HEK293 (cell line): ENCODE measurements around the gene CSNK2A1.
"Not testable (repeated sequence)": the region's sequence is repeated elsewhere in the genome, so short reads cannot be mapped to it uniquely, and the experiment has no call there.

Experiments
- CTCF ChIA-PET: fragments of 350-600 bp; formaldehyde crosslinking; extraction: SDS; loops from one replicate; lab custom pipeline; 2021; ENCODE audit warnings: antibody characterized with exemption; lab: Yijun Ruan, JAX
- POLR2A ChIA-PET: fragments of 300-600 bp; formaldehyde crosslinking; extraction: SDS; loops from one replicate; lab custom pipeline; 2020; ENCODE audit warnings: antibody characterized with exemption, inconsistent platforms; lab: Yijun Ruan, JAX
- H3K27ac ChIP-seq: fragments of 200-500 bp; sonication (Bioruptor generic); 2 replicates; pipeline ENCODE4 v1.5.1; 2014; ENCODE audit warnings: low read depth, low read length, control low read depth, inconsistent platforms; ENCODE audit errors: extremely low read depth
- H3K36me3 ChIP-seq, 2 experiments: fragments of 200-500 bp in 1 of 2; sonication (Bioruptor generic) in 1 of 2; 1 replicate in 1 of 2; 2 replicates in 1 of 2; pipeline ENCODE4 v1.5.1; 2014 to 2017; ENCODE audit warnings: inconsistent platforms in 2 of 2, low read length in 2 of 2; ENCODE audit not compliant: control insufficient read depth in 2 of 2, insufficient read depth in 1 of 2
- H3K4me1 ChIP-seq: fragments of 200-500 bp; sonication (Bioruptor generic); 2 replicates; pipeline ENCODE4 v1.5.1; 2014; ENCODE audit warnings: mild to moderate bottlenecking, low read length, inconsistent platforms; ENCODE audit not compliant: control insufficient read depth, insufficient read depth
- H3K4me3 ChIP-seq: 2 replicates; pipeline ENCODE4 v1.5.1; 2011; ENCODE audit warnings: low read depth, mild to moderate bottlenecking, control low read depth, low read length, moderate library complexity
- H3K9me3 ChIP-seq: fragments of 200-500 bp; sonication (Bioruptor generic); 2 replicates; pipeline ENCODE4 v1.5.1; 2014; ENCODE audit warnings: low read depth, low read length, inconsistent platforms; ENCODE audit not compliant: control insufficient read depth, insufficient read depth
- GFI1B ChIP-seq: fragments of 450-650 bp; formaldehyde crosslinking; IDR thresholded peaks from 2 replicates; pipeline ENCODE4 v1.5.1; 2016; ENCODE audit warnings: missing biosample characterization, missing genetic modification characterization
- IKZF3 ChIP-seq: fragments of 450-650 bp; IDR thresholded peaks from 2 replicates; pipeline ENCODE4 v1.5.0; 2018; ENCODE audit warnings: missing biosample characterization, mild to moderate bottlenecking, missing genetic modification characterization, moderate library complexity
- KLF16 ChIP-seq: fragments of 450-650 bp; formaldehyde crosslinking; IDR thresholded peaks from 2 replicates; pipeline ENCODE4 v1.5.1; 2017; ENCODE audit warnings: missing biosample characterization, missing genetic modification characterization
- PRDM6 ChIP-seq: fragments of 450-650 bp; formaldehyde crosslinking; IDR thresholded peaks from 2 replicates; pipeline ENCODE4 v1.5.1; 2017; ENCODE audit warnings: missing biosample characterization, missing genetic modification characterization
- ZBTB10 ChIP-seq: fragments of 450-650 bp; formaldehyde crosslinking; IDR thresholded peaks from 2 replicates; pipeline ENCODE4 v1.5.1; 2016; ENCODE audit warnings: missing biosample characterization, missing genetic modification characterization
- ZFHX2 ChIP-seq: fragments of 450-650 bp; formaldehyde crosslinking; conservative IDR thresholded peaks from 2 replicates; pipeline ENCODE4 v1.5.1; 2016; ENCODE audit warnings: missing biosample characterization, missing genetic modification characterization
- ZNF214 ChIP-seq: fragments of 450-650 bp; formaldehyde crosslinking; IDR thresholded peaks from 2 replicates; pipeline ENCODE4 v1.5.1; 2017; ENCODE audit warnings: missing biosample characterization, mild to moderate bottlenecking, missing genetic modification characterization, borderline replicate concordance
- ZNF223 ChIP-seq: fragments of 450-650 bp; formaldehyde crosslinking; IDR thresholded peaks from 2 replicates; pipeline ENCODE4 v1.5.1; 2016; ENCODE audit warnings: missing biosample characterization, missing genetic modification characterization
- ZNF416 ChIP-seq: fragments of 450-650 bp; formaldehyde crosslinking; IDR thresholded peaks from 2 replicates; pipeline ENCODE4 v1.5.1; 2016; ENCODE audit warnings: missing biosample characterization, missing genetic modification characterization
- ZNF514 ChIP-seq: fragments of 450-650 bp; formaldehyde crosslinking; IDR thresholded peaks from 2 replicates; pipeline ENCODE4 v1.5.1; 2016; ENCODE audit warnings: missing biosample characterization, missing genetic modification characterization
- ZNF623 ChIP-seq: fragments of 450-650 bp; formaldehyde crosslinking; IDR thresholded peaks from 2 replicates; pipeline ENCODE4 v1.5.1; 2016; ENCODE audit warnings: missing biosample characterization, missing genetic modification characterization
- ZNF645 ChIP-seq: fragments of 450-650 bp; formaldehyde crosslinking; IDR thresholded peaks from 2 replicates; pipeline ENCODE4; 2016; ENCODE audit warnings: missing biosample characterization, missing genetic modification characterization
- ZNF654 ChIP-seq: fragments of 450-650 bp; formaldehyde crosslinking; IDR thresholded peaks from 2 replicates; pipeline ENCODE4 v1.5.1; 2016; ENCODE audit warnings: low read depth, missing biosample characterization, missing genetic modification characterization
- ZNF777 ChIP-seq: fragments of 450-650 bp; formaldehyde crosslinking; IDR thresholded peaks from 2 replicates; pipeline ENCODE4 v1.5.1; 2017; ENCODE audit warnings: missing biosample characterization, missing genetic modification characterization, borderline replicate concordance
- ZNF791 ChIP-seq: fragments of 450-650 bp; formaldehyde crosslinking; IDR thresholded peaks from 2 replicates; pipeline ENCODE4 v1.5.1; 2016; ENCODE audit warnings: missing biosample characterization, missing genetic modification characterization
- TF ChIP-seq, protein P1 (sequence below): fragments of 450-650 bp; formaldehyde crosslinking; IDR thresholded peaks from 2 replicates; pipeline ENCODE4 v1.5.1; 2016; ENCODE audit warnings: missing biosample characterization, missing genetic modification characterization
- TF ChIP-seq, protein P2 (sequence below): fragments of 450-650 bp; formaldehyde crosslinking; IDR thresholded peaks from 2 replicates; pipeline ENCODE4 v1.5.1; 2016; ENCODE audit warnings: missing biosample characterization, missing genetic modification characterization

CSNK2A1 gene

DNA sequence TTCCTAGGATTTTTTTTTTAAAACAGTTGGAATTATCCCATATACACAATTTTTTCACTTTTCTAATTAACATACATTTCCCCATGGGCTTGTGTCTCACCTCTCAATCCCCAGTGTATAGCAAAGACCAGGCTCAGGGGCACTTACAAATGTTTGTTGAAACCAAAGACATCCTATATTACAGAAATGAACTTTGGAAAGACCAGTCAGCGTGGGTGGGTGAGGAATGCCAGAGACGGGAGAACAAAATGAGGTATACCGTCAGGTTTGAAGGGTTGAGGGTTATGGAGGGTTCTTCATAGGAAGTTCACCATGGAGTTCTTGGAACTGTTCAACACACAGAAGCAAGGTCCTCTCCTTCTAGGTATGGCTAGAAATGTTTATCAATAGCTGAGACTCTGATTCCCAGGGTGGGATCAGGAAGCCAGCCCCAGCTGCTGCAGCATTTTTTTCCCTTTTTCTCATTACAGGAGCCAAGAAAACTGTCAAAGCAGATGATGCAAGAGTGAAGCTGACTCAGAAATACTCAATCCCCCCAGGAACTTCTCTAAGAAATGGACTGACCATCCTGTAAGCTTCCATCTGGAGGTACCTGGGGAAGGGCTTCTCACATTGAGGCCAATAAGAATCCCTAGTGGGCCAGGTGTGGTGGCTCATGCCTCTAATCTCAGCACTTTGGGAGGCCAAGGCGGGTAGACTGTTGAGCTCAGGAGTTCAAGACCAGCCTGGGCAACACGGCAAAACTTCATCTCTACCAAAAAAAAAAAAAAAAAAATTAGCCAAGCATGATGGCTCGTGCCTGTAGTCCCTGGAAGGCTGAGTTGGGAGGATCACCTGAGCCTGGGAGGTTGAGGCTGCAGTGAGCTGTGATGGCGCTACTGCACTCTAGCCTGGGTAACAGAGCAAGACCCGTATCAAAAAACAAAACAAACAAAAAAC is 65.3 kb downstream of the CSNK2A1 start:
- TF ChIP-seq ZNF654 (tag by site-specific recombination) (no peak), IKZF3 (tag by site-specific recombination) (no peak), KLF16 (tag by site-specific recombination) (no peak), ZNF514 (no peak), ZNF791 (tag by site-specific recombination) (no peak), GFI1B (tag by site-specific recombination) (no peak), PRDM6 (tag by site-specific recombination) (no peak), ZNF223 (tag by site-specific recombination) (no peak), ZNF645 (tag by site-specific recombination) (no peak), ZNF214 (tag by site-specific recombination) (no peak), ZFHX2 (no peak), ZNF777 (tag by site-specific recombination) (no peak), ZNF623 (tag by site-specific recombination) (no peak), ZNF416 (no peak), ZBTB10 (tag by site-specific recombination) (no peak)
- TF ChIP-seq, protein P1, sequence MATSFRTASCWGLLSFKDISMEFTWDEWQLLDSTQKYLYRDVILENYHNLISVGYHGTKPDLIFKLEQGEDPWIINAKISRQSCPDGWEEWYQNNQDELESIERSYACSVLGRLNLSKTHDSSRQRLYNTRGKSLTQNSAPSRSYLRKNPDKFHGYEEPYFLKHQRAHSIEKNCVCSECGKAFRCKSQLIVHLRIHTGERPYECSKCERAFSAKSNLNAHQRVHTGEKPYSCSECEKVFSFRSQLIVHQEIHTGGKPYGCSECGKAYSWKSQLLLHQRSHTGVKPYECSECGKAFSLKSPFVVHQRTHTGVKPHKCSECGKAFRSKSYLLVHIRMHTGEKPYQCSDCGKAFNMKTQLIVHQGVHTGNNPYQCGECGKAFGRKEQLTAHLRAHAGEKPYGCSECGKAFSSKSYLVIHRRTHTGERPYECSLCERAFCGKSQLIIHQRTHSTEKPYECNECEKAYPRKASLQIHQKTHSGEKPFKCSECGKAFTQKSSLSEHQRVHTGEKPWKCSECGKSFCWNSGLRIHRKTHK (tag by site-specific recombination), result no peak
- TF ChIP-seq, protein P2, sequence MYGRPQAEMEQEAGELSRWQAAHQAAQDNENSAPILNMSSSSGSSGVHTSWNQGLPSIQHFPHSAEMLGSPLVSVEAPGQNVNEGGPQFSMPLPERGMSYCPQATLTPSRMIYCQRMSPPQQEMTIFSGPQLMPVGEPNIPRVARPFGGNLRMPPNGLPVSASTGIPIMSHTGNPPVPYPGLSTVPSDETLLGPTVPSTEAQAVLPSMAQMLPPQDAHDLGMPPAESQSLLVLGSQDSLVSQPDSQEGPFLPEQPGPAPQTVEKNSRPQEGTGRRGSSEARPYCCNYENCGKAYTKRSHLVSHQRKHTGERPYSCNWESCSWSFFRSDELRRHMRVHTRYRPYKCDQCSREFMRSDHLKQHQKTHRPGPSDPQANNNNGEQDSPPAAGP (tag by site-specific recombination), result no peak
- peaks cover 29 to 64% of the 10 kb centered on the region in 2 experiments for H3K36me3 ChIP-seq
- H3K9me3 ChIP-seq, result no peaks in the 10 kb centered on the region
- no peak overlapping the region for H3K27ac ChIP-seq
- no peaks in the 10 kb centered on the region for H3K4me1 ChIP-seq
- no peak overlapping the region for H3K4me3 ChIP-seq
- POLR2A ChIA-PET, result interaction anchor here (0.7 to 1.4 kb wide), 2 partner anchors 78 to 123 kb away, joined by 3 to 5 read pairs; no protein-coding TSS in a partner anchor
- CTCF ChIA-PET, result interaction anchor here (0.6 to 4.9 kb wide), 19 partner anchors 9 to 261 kb away, joined by 3 to 54 read pairs (median 5); no protein-coding TSS in a partner anchor

DNA sequence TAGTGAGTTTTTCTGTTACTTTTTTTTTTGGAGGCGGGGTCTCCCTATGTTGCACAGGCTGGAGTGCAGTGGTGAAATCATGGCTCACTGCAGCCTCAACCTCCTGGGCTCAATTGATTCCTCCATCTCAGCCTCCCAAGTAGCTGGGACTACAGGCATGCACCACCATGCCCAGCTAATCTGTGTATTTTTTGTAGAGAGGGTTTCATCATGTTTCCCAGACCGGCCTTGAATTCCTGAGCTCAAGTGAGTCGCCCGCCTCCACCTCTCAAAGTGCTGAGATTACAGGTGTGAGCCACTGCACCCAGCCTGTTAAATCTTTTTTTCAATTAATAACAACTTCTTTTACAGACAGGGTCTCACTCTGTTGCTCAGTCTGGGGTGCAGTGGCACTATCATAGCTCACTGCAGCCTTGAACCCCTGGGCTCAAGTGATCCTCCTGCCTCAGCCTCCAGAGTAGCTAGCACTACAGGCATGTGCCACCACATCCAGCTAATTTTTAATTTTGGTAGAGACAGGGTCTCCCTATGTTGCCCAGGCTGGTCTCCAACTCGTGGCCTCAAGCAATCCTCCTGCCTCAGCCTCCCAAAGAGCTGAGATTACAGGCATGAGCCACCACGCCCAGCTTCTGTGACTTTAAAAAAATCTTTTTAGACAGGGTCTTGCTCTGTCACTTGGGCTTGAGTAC is 66.9 kb downstream of the CSNK2A1 start:
- H3K4me1 ChIP-seq, H3K4me3 ChIP-seq, H3K9me3 ChIP-seq, H3K27ac ChIP-seq, POLR2A ChIA-PET: not testable (repeated sequence)
- CTCF ChIA-PET, result interaction anchor here (0.7 to 4.9 kb wide), 8 partner anchors 9 to 263 kb away, joined by 3 to 54 read pairs (median 3); no protein-coding TSS in a partner anchor
- peaks cover 23 to 50% of the 10 kb centered on the region in 2 experiments for H3K36me3 ChIP-seq
